Colonic mucosa (tissue), 4 donors: ENCODE results near the gene HDAC9. TPM values are rescaled to one million over a fixed set of nuclear protein-coding genes. Genes with fewer than 3 reads are reported as not detected.

ENCODE experiments used
- DNase-seq: peaks from one replicate; pipeline ENCODE4 v3.0.0-alpha.2; 2020
- H3K27ac ChIP-seq: fragments of 200-600 bp; one replicate; pipeline ENCODE4 v1.8.0; 2021
- H3K27me3 ChIP-seq: fragments of 200-600 bp; one replicate; pipeline ENCODE4 v1.8.0; 2021
- H3K36me3 ChIP-seq: fragments of 200-600 bp; one replicate; pipeline ENCODE4 v1.8.0; 2021
- H3K4me1 ChIP-seq: fragments of 200-600 bp; one replicate; pipeline ENCODE4 v1.8.0; 2021; ENCODE audit warnings: mild to moderate bottlenecking
- H3K4me3 ChIP-seq: fragments of 200-600 bp; one replicate; pipeline ENCODE4 v1.8.0; 2021
- H3K9ac ChIP-seq, 2 donors: one replicate each; pipeline ENCODE4 v1.7.0; 2013; ENCODE audit warnings: control low read depth in 2 of 2, low read depth in 2 of 2, low read length in 2 of 2
- H3K9me3 ChIP-seq: fragments of 200-600 bp; one replicate; pipeline ENCODE4 v1.8.0; 2021
- CTCF ChIP-seq: fragments of 200-600 bp; IDR thresholded peaks from one replicate; pipeline ENCODE4 v1.8.0; 2022; ENCODE audit warnings: antibody characterized with exemption, mild to moderate bottlenecking
- intact Hi-C: fragments of 100-400 bp; cut with DNase I; formaldehyde crosslinking; loops from one replicate; pipeline ENCODE4 v1.14.1; 2022
- total RNA-seq, 2 donors: library from RNA; stranded (reverse); fragmentation: NEBNext Ultra II Directional in 1 of 2; extraction: Animal tissue kit (Norgen Biotek cat#: 25700) in 1 of 2; gene quantifications; one replicate each; pipeline ENCODE4 v1.2.1, GENCODE V29; 2021
- donor health status: healthy.
- donor health status: DM: no; HTN: no; CAD: no.
- donor health status: DM: no; HTN: no; CAD: no.

HDAC9 gene
- total RNA-seq, 2 donors from 2014 or later, result 2.6 to 8.7 TPM

- no peaks in the 10 kb centered on the region for H3K27me3 ChIP-seq
- H3K9me3 ChIP-seq, result no peaks in the 10 kb centered on the region
- no peak for TF ChIP-seq CTCF
- no peak overlapping the region for H3K27ac ChIP-seq
- DNase-seq, result no peak
- intact Hi-C loops, result no loop called here
- no peak overlapping the region for H3K9ac ChIP-seq
- H3K4me1 ChIP-seq, result no peaks in the 10 kb centered on the region
- H3K4me3 ChIP-seq, result no peak overlapping the region
- no peaks in the 10 kb centered on the region for H3K36me3 ChIP-seq
Observed at GRCh38 chr7:18845700-18846099, 350.2 kb downstream of the HDAC9 start.

DNA sequence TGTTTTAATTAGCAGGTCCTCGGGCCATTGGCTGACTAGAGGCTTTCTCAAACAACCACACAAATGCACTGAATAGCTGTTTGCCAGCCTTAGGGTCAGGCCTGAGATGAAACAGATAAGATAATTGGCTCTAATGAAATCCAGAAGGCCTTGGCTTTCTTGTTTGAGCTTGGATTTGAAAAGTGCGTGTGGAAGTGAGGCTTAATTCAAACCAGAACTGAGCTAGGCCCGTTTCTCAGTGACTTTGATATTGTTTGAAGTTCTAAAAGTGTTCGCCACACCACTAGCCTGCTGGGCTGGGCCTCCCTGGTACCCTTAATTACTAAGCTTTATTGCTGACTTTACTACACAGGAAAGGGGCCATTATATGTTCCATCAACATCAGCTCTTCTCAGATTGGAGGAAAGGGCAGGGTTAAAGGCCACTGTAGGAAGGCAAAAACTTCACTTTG is 351.2 kb downstream of the HDAC9 start:
- Histone ChIP-seq H3K36me3 (no peaks in the 10 kb centered on the region), H3K27ac (no peak overlapping the region), H3K9me3 (no peaks in the 10 kb centered on the region), H3K9ac (no peak overlapping the region), H3K27me3 (no peaks in the 10 kb centered on the region), H3K4me3 (no peak overlapping the region), H3K4me1 (no peaks in the 10 kb centered on the region)
- intact Hi-C loops, result no loop called here
- DNase-seq, result no peak
- TF ChIP-seq CTCF, result no peak

DNA sequence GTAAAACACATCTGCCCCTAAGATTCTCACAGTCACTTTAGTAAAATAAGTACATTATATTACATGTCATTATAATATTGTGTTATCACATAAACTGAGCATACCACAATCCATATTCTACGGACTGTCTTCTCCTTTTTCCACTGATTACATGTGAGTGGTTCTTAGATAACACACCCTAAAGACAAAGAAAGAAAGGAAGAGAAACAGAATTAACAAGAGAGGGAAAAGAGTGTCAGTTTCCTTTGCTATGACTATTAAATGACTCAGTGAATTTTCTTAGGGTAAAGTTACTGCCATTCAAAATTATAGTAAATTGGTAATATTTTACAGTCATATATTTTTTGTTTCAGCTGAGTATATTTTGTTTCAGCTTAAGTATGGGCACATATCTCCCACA is 353.6 kb downstream of the HDAC9 start:
- no peak for TF ChIP-seq CTCF
- DNase-seq, result no peak
- Histone ChIP-seq H3K9ac (no peak overlapping the region), H3K4me1 (no peaks in the 10 kb centered on the region), H3K9me3 (no peaks in the 10 kb centered on the region), H3K27me3 (no peaks in the 10 kb centered on the region), H3K36me3 (no peaks in the 10 kb centered on the region), H3K27ac (no peak overlapping the region), H3K4me3 (no peak overlapping the region)
- intact Hi-C loops, result no loop called here

DNA sequence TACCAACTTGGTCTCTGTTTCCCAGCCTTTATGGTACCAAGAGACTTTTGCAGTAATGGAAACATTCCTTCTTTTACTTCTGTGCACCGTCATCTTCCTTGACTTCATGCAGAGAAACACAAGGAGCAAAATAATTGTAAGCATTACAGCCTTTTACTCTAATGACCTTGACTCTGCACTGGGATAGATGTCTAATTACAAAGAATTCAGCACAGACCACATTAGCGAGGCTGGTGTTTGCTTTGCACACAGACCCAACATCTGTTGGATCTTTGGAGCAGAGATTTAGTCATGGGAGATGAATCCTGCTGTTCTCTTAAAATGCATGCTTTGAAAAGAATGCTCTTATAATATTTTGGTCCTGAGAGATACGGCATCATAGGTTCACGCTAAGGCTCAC is 360.2 kb downstream of the HDAC9 start:
- Histone ChIP-seq H3K9me3 (no peaks in the 10 kb centered on the region), H3K4me1 (no peaks in the 10 kb centered on the region), H3K9ac (no peak overlapping the region), H3K36me3 (no peaks in the 10 kb centered on the region), H3K27me3 (no peaks in the 10 kb centered on the region), H3K4me3 (no peak overlapping the region), H3K27ac (no peak overlapping the region)
- intact Hi-C loops, result no loop called here
- TF ChIP-seq CTCF, result no peak
- DNase-seq, result no peak

DNA sequence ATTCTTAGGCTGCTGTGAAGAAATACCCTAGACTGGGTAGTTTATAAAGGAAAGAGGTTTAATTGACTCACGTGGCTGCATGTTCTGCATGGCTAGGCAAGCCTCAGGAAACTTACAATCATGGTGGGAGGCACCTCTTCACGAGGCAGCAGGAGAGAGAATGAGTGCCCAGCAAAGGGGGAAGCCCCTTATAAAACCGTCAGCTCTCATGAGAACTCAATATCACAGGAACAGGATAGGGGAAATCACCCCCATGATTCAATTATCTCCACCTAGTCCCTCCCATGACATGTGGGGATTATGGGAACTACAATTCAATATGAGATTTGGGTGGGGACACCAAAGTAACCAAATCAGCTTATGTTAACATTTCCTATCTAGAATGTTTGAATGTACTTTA is 362.7 kb downstream of the HDAC9 start:
- intact Hi-C loops, result no loop called here
- DNase-seq, result no peak
- Histone ChIP-seq H3K4me3 (no peak overlapping the region), H3K27ac (no peak overlapping the region), H3K36me3 (no peaks in the 10 kb centered on the region), H3K9ac (no peak overlapping the region), H3K9me3 (no peaks in the 10 kb centered on the region), H3K27me3 (no peaks in the 10 kb centered on the region), H3K4me1 (no peaks in the 10 kb centered on the region)
- no peak for TF ChIP-seq CTCF

DNA sequence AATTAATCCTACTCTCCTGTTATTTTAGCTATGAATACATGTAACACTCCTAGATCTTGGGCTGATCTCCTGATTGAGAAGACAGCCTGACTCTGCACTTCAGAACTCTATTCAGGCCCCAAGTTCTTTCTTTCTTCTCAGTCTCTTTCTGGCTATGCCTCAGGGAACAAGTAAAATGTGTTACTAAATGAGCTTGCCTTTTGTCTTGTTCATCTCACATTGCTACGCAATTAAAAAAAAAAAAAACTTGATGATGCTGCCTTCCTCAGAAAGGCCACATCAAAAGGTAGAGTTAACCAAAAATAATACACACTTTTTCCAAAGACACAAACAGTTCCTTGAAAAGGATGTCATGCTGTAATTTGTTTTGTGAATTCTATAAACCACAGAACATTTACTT is 363.8 kb downstream of the HDAC9 start:
- no peak for TF ChIP-seq CTCF
- no peak for DNase-seq
- intact Hi-C loops, result no loop called here
- H3K4me1 ChIP-seq, result no peaks in the 10 kb centered on the region
- no peak overlapping the region for H3K4me3 ChIP-seq
- no peak overlapping the region for H3K9ac ChIP-seq
- H3K27me3 ChIP-seq, result no peaks in the 10 kb centered on the region
- no peaks in the 10 kb centered on the region for H3K36me3 ChIP-seq
- H3K27ac ChIP-seq, result no peak overlapping the region
- H3K9me3 ChIP-seq, result no peaks in the 10 kb centered on the region
